SK-N-SH treated with all-trans-retinoic acid at 6 μM for 48 hours (cell line): ENCODE data around the gene RAD52.

ENCODE experiments used
- ARNTL ChIP-seq: fragments of 450-650 bp; formaldehyde crosslinking; IDR thresholded peaks from 2 replicates; pipeline ENCODE4 v1.5.0; 2020; ENCODE audit warnings: low read depth, mild to moderate bottlenecking, moderate library complexity, borderline replicate concordance
- CREB5 ChIP-seq: fragments of 250-450 bp; sonication (Bioruptor Pico); IDR thresholded peaks from 2 replicates; pipeline ENCODE4 v1.5.1; 2020; ENCODE audit warnings: low read depth, mild to moderate bottlenecking, moderate library complexity
- PATZ1 ChIP-seq: fragments of 250-450 bp; sonication (Bioruptor Pico); IDR thresholded peaks from 2 replicates; pipeline ENCODE4 v1.8.0; 2020; ENCODE audit warnings: mild to moderate bottlenecking, moderate library complexity, borderline replicate concordance
- POU6F1 ChIP-seq: fragments of 250-450 bp; sonication (Bioruptor Pico); IDR thresholded peaks from 2 replicates; pipeline ENCODE4 v1.8.0; 2021; ENCODE audit warnings: low read depth, mild to moderate bottlenecking, moderate library complexity, borderline replicate concordance
- TCF4 ChIP-seq: fragments of 250-450 bp; sonication (Bioruptor Pico); IDR thresholded peaks from 2 replicates; pipeline ENCODE4 v1.8.0; 2021; ENCODE audit warnings: mild to moderate bottlenecking, moderate library complexity, borderline replicate concordance
- ZNF565 ChIP-seq: fragments of 450-650 bp; formaldehyde crosslinking; conservative IDR thresholded peaks from 2 replicates; pipeline ENCODE4 v1.5.0; 2020; ENCODE audit warnings: low read depth, mild to moderate bottlenecking, moderate library complexity

GRCh38 chr12:911191-911826 lies 38.2 kb downstream of the RAD52 start:
- TF ChIP-seq POU6F1 = no peak
- TF ChIP-seq CREB5 = no peak
- no peak for TF ChIP-seq PATZ1 (CRISPR knock-in tag)
- no peak for TF ChIP-seq ARNTL (CRISPR knock-in tag)
- no peak for TF ChIP-seq TCF4 (CRISPR knock-in tag)
- no peak for TF ChIP-seq ZNF565 (CRISPR knock-in tag)
